ENCODE data around the gene HSPA12B. TPM values are rescaled to one million over a fixed set of nuclear protein-coding genes. Genes with fewer than 3 reads are reported as not detected.

HSPA12B gene
- total and polyA plus RNA-seq, 2 of the 13 experiments (the other 11 are each of a cell fraction or from before 2014, with no cell fraction given) = 0.01 TPM; not detected in 1

GRCh38 chr20:3777716-3778629 lies 45.5 kb downstream of the HSPA12B start (continued):
- TF ChIP-seq ZNF224 (CRISPR knock-in tag; IDR thresholded peaks at IDR 0.05) = 0 out of 2 replicates have a peak, but pooled peaks have one; percentile 52
- no peak for TF ChIP-seq TCF7 (IDR thresholded peaks at IDR 0.05; ENCODE audit: low read depth)
- no peak for TF ChIP-seq HDAC1 (CRISPR knock-in tag; IDR thresholded peaks at IDR 0.05)
- TF ChIP-seq ZNF713 (CRISPR knock-in tag; IDR thresholded peaks at IDR 0.05) = peak; percentile 61; the same call in 1 of the 2 replicates
- peak; percentile 6; the same call in 1 of the 2 replicates for TF ChIP-seq ZMYM4 (CRISPR knock-in tag; IDR thresholded peaks at IDR 0.05)
- no peak for TF ChIP-seq ZNF460 (CRISPR knock-in tag; IDR thresholded peaks at IDR 0.05; ENCODE audit: borderline replicate concordance)
- 0 out of 2 replicates have a peak, but pooled peaks have one; percentile 51 for TF ChIP-seq ZNF761 (CRISPR knock-in tag; conservative IDR thresholded peaks at IDR 0.05)
- no peak for TF ChIP-seq HCFC1 (IDR thresholded peaks at IDR 0.05; ENCODE audit: low read depth, low read length)
- no peak; the same call in 1 of the 2 replicates for TF ChIP-seq MEIS2 (CRISPR knock-in tag; IDR thresholded peaks at IDR 0.05)
- TF ChIP-seq NKX3-1 (CRISPR knock-in tag; IDR thresholded peaks at IDR 0.05) = no peak
- no peak for TF ChIP-seq ZSCAN12 (CRISPR knock-in tag; IDR thresholded peaks at IDR 0.05)
- no peak for TF ChIP-seq ZBTB42 (CRISPR knock-in tag; IDR thresholded peaks at IDR 0.05)
- TF ChIP-seq RARG (CRISPR knock-in tag; IDR thresholded peaks at IDR 0.05; ENCODE audit: low read depth) = no peak
- no peak; the same call in 1 of the 2 replicates for TF ChIP-seq BHLHE40 (IDR thresholded peaks at IDR 0.05; ENCODE audit: low read length)
- TF ChIP-seq ZNF180 (CRISPR knock-in tag; IDR thresholded peaks at IDR 0.05; ENCODE audit: borderline replicate concordance, low read depth) = no peak
- TF ChIP-seq ZBTB7A (CRISPR knock-in tag; IDR thresholded peaks at IDR 0.05) = peak; percentile 77; the same call in 1 of the 2 replicates
- no peak for TF ChIP-seq DPF2 (CRISPR knock-in tag; IDR thresholded peaks at IDR 0.05; ENCODE audit: borderline replicate concordance, low read depth)
- no peak for TF ChIP-seq ZNF24 (IDR thresholded peaks at IDR 0.05)
- no peak for TF ChIP-seq ZNF17 (CRISPR knock-in tag; IDR thresholded peaks at IDR 0.05)
- TF ChIP-seq AKAP8 (CRISPR knock-in tag; IDR thresholded peaks at IDR 0.05) = peak; percentile 47; the same call in 1 of the 2 replicates
- TF ChIP-seq SALL1 (CRISPR knock-in tag; IDR thresholded peaks at IDR 0.05) = no peak; the same call in none of the 2 replicates
- no peak for TF ChIP-seq NFYC (CRISPR knock-in tag; IDR thresholded peaks at IDR 0.05)
- TF ChIP-seq STAT6 (CRISPR knock-in tag; IDR thresholded peaks at IDR 0.05; ENCODE audit: borderline replicate concordance) = no peak
- TF ChIP-seq BATF2 (CRISPR knock-in tag; IDR thresholded peaks at IDR 0.05) = no peak
- no peak for TF ChIP-seq ZIK1 (CRISPR knock-in tag; IDR thresholded peaks at IDR 0.05; ENCODE audit: borderline replicate concordance, low read depth)
- no peak for TF ChIP-seq SIN3A (IDR thresholded peaks at IDR 0.05; ENCODE audit: borderline replicate concordance, low read depth, low read length)
- TF ChIP-seq ZNF510 (CRISPR knock-in tag; IDR thresholded peaks at IDR 0.05; ENCODE audit: low read depth) = no peak
- TF ChIP-seq ZNF30 (CRISPR knock-in tag; IDR thresholded peaks at IDR 0.05) = 0 out of 2 replicates have a peak, but pooled peaks have one; percentile 65
- TF ChIP-seq SUZ12 (IDR thresholded peaks at IDR 0.05; ENCODE audit: low read depth, low read length) = no peak

Data from HepG2 (cell line).